Stimulated activated CD4-positive, alpha-beta T cell treated with anti-CD3 and anti-CD28 coated beads, Interleukin-2, amount 100 ng/mL, for 24 hours (primary cell): Measurements from ENCODE around the gene RNF224.
A peak's percentile ranks its signal among the peaks of the same experiment; 100 is the strongest.

Experiments used
- DNase-seq, 2 donors: peaks; one replicate each; pipeline ENCODE4 v3.0.0-alpha.2; 2020

RNF224 gene

GRCh38 chr9:137275588-137276472, 48.5 kb downstream of the RNF224 start:
- DNase-seq: no peak

GRCh38 chr9:137276473-137277328, 49.4 kb downstream of the RNF224 start:
- no peak for DNase-seq

GRCh38 chr9:137277329-137278041, 50.2 kb downstream of the RNF224 start, which contains the start of gene TOR4A:
TOR4A (plus strand) TSS chr9:137277726; CDS start chr9:137278690, 964 bp downstream.
- DNase-seq: peak; percentile 42 to 55

- DNase-seq: no peak
Measured at GRCh38 chr9:137278061-137278701, 50.9 kb downstream of the RNF224 start.
